ENCODE measurements around the gene HGFAC.

GRCh38 chr4:3445111-3445820 is 3.5 kb downstream of the HGFAC start:
- no peak for TF ChIP-seq CTCF (conservative IDR thresholded peaks at IDR 0.05 in 1 of 2, IDR thresholded peaks at IDR 0.05 in 1 of 2; ENCODE audit: extremely low read depth in 1 of 2, insufficient read depth in 1 of 2, low read depth in 1 of 2, low read length in 2 of 2)
- TF ChIP-seq EZH2 (IDR thresholded peaks at IDR 0.05; ENCODE audit: borderline replicate concordance, low read length) = no peak

Data from mammary epithelial cell (primary cell).